RWPE2 (cell line): ENCODE results near the gene CD70.
A peak's percentile ranks its signal among the peaks of the same experiment; 100 is the strongest.

Experiments
- ATAC-seq: fragments of 200-7000 bp; cut with Tn5 transposase; 3 replicates; pipeline ENCODE4 v1.9.1; 2021; ENCODE audit warnings: low read depth
- DNase-seq: peaks from one replicate; pipeline ENCODE4 v3.0.0-alpha.2; 2020; ENCODE audit warnings: low spot score
- H3K27ac ChIP-seq: fragments of 450-650 bp; 2 replicates; pipeline ENCODE4 v1.5.1; 2017; ENCODE audit warnings: mild to moderate bottlenecking; ENCODE audit not compliant: poor library complexity, severe bottlenecking
- H3K27me3 ChIP-seq: fragments of 250-450 bp; sonication (Bioruptor Pico); 2 replicates; pipeline ENCODE4 v1.5.1; 2021; ENCODE audit warnings: mild to moderate bottlenecking, moderate library complexity; ENCODE audit not compliant: insufficient read depth, poor library complexity, severe bottlenecking
- H3K36me3 ChIP-seq: fragments of 250-450 bp; sonication (Bioruptor Pico); 2 replicates; pipeline ENCODE4 v1.5.1; 2020; ENCODE audit warnings: low read depth, mild to moderate bottlenecking, moderate library complexity
- H3K4me1 ChIP-seq: fragments of 250-450 bp; sonication (Bioruptor Pico); 2 replicates; pipeline ENCODE4 v1.5.1; 2021; ENCODE audit warnings: mild to moderate bottlenecking, moderate library complexity; ENCODE audit not compliant: insufficient read depth, poor library complexity, severe bottlenecking
- H3K4me3 ChIP-seq: fragments of 250-450 bp; sonication (Bioruptor Pico); 2 replicates; pipeline ENCODE4 v1.5.1; 2021; ENCODE audit warnings: mild to moderate bottlenecking, moderate library complexity; ENCODE audit not compliant: severe bottlenecking
- H3K9me3 ChIP-seq: fragments of 250-450 bp; sonication (Bioruptor Pico); 2 replicates; pipeline ENCODE4 v1.5.1; 2021; ENCODE audit warnings: mild to moderate bottlenecking, moderate library complexity; ENCODE audit not compliant: severe bottlenecking
- TF ChIP-seq, protein P1 (sequence below): fragments of 450-650 bp; IDR thresholded peaks from one replicate; pipeline ENCODE4 v1.5.1; 2017; ENCODE audit warnings: mild to moderate bottlenecking, moderate library complexity; ENCODE audit not compliant: poor library complexity, severe bottlenecking

The CD70 gene

DNA sequence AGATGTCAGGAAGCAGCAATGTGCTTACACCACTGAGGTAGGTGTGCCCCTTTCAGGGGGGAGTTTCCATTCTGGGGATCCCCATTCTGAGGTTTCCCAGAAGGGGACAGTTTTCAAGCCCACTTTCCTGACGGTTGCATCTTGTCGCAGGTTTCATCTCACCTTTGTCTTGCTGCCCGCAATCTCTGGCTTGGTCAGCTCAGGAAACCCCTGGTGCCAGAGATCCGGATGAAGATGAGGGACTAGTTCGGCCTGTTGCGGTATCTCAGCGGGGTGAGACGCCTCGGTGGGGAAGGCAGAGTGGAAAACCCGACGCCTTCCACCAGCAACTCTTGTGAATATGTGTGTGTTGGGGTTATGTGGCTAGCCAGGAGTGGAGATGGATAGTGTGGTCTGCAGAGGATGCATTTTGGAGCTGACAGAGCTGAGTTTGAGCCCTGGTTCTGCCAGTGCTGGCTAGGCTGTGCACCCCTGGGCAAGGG lies 47.0 kb downstream of the CD70 start:
- Histone ChIP-seq H3K36me3 (no peaks in the 10 kb centered on the region), H3K4me3 (no peak overlapping the region), H3K27ac (no peak overlapping the region), H3K9me3 (no peaks in the 10 kb centered on the region), H3K4me1 (no peaks in the 10 kb centered on the region), H3K27me3 (no peaks in the 10 kb centered on the region)
- TF ChIP-seq, protein P1, sequence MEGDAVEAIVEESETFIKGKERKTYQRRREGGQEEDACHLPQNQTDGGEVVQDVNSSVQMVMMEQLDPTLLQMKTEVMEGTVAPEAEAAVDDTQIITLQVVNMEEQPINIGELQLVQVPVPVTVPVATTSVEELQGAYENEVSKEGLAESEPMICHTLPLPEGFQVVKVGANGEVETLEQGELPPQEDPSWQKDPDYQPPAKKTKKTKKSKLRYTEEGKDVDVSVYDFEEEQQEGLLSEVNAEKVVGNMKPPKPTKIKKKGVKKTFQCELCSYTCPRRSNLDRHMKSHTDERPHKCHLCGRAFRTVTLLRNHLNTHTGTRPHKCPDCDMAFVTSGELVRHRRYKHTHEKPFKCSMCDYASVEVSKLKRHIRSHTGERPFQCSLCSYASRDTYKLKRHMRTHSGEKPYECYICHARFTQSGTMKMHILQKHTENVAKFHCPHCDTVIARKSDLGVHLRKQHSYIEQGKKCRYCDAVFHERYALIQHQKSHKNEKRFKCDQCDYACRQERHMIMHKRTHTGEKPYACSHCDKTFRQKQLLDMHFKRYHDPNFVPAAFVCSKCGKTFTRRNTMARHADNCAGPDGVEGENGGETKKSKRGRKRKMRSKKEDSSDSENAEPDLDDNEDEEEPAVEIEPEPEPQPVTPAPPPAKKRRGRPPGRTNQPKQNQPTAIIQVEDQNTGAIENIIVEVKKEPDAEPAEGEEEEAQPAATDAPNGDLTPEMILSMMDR: no peak
- ATAC-seq (no peak), DNase-seq (no peak)

DNA sequence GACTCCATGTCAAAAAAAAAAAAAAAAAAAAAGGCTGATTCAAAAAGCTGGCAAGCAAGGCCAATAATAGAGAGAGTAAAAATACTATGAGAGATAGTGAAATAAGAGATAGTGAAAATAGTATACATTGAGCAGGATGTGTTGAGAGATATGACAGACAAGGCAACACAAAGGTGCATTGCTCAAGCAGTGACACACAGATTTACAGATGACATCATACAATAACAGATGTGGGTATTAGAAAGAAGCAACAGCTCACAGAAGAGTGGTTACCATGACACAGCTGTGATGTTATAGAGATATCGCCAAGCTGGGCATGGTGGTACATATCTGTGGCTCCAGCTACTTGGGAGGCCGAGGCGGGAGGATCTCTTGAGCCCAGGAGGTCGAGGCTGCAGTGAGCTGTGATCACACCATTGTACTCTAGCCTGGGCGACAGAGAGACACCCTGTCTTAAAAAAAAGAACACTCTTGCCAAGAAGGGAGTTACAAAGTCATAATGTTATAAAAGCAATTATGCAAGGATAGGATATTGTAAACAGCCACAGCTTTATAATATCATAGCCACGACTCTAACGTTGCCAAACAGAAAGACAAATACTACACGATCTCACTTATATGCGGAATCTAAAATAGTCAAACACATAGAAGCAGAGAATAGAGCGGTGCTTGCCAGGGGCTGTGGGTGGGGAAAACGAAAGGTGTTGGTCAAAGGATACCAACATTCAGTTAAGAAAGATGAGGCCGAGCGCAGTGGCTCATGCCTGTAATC lies 49.8 kb downstream of the CD70 start:
- TF ChIP-seq, protein P1: no peak
- DNase-seq (no peak), ATAC-seq (no peak)
- Histone ChIP-seq H3K9me3 (no peaks in the 10 kb centered on the region), H3K27me3 (no peaks in the 10 kb centered on the region), H3K27ac (no peak overlapping the region), H3K4me1 (peaks cover 11% of the 10 kb centered on the region), H3K4me3 (no peak overlapping the region), H3K36me3 (no peaks in the 10 kb centered on the region)

DNA sequence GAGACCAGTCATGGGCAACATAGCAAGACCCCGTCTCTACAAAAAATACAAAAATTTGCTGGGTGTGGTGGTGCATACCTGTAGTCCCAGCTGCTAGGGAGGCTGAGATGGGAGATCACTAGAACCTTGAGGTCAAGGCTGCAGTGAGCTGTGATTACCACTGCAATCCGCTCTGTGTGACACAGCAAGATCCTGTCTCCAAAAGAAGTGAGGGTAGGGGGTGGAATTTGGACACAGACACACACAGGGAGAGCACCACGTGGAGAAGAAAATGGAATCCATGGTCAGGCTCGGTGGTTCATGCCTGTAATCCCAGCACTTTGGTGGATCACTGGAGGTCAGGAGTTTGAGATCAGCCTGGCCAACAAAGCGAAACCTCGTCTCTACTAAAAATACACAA lies 51.4 kb downstream of the CD70 start:
- Histone ChIP-seq H3K36me3 (no peaks in the 10 kb centered on the region), H3K9me3 (no peaks in the 10 kb centered on the region), H3K27me3 (no peaks in the 10 kb centered on the region), H3K4me1 (peaks cover 11% of the 10 kb centered on the region), H3K4me3 (no peak overlapping the region), H3K27ac (peak overlapping the region; percentile 77)
- ATAC-seq (no peak), DNase-seq (no peak)
- TF ChIP-seq, protein P1: no peak
